WERI-Rb-1 (cell line): ENCODE results near the gene DCHS2.

Source experiments
- DNase-seq: peaks from one replicate; pipeline ENCODE4 v3.0.0-alpha.2; 2020
- H3K27ac ChIP-seq: fragments of 250-450 bp; sonication (Bioruptor Pico); 2 replicates; pipeline ENCODE4 v1.5.1; 2020; ENCODE audit warnings: mild to moderate bottlenecking, moderate library complexity
- H3K27me3 ChIP-seq: fragments of 250-450 bp; sonication (Bioruptor Pico); 2 replicates; pipeline ENCODE4 v1.5.1; 2021; ENCODE audit warnings: mild to moderate bottlenecking, low read depth, moderate library complexity; ENCODE audit not compliant: insufficient read depth, severe bottlenecking
- H3K36me3 ChIP-seq: fragments of 250-450 bp; sonication (Bioruptor Pico); 2 replicates; pipeline ENCODE4 v1.5.1; 2020; ENCODE audit warnings: mild to moderate bottlenecking, moderate library complexity
- H3K4me3 ChIP-seq: 2 replicates; pipeline ENCODE4 v1.5.1; 2011; ENCODE audit warnings: low read depth, mild to moderate bottlenecking, control low read depth, low read length
- H3K9me3 ChIP-seq: fragments of 250-450 bp; sonication (Bioruptor Pico); 2 replicates; pipeline ENCODE4 v1.5.1; 2021; ENCODE audit warnings: mild to moderate bottlenecking, moderate library complexity; ENCODE audit not compliant: severe bottlenecking
- CTCF ChIP-seq: IDR thresholded peaks from 2 replicates; pipeline ENCODE4 v1.5.1; 2011; ENCODE audit warnings: low read depth, mild to moderate bottlenecking, control low read depth, inconsistent platforms, low read length

Gene DCHS2

DNA sequence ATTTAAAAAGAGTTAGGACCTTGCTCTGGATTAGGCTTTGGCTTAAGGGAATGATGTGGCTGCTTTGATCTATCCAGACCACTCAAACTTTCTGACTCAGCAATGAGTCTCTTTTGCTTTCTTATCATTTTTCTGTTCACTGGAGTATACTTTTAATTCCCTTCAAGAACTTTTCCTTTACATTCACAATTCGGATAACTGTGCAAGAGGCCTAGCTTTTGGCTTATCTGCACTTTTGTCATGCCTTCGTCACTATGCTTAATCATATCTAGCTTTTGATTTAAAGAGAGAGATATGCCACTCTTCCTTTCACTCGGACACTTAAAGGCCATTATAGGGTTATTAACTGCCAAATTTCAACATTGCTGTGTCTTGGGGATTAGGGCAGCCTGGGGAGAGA is 147.9 kb downstream of the DCHS2 start:
- Histone ChIP-seq H3K27ac (no peak overlapping the region), H3K27me3 (peaks cover 7% of the 10 kb centered on the region), H3K4me3 (no peak overlapping the region), H3K9me3 (no peaks in the 10 kb centered on the region), H3K36me3 (no peaks in the 10 kb centered on the region)
- no peak for DNase-seq
- no peak for TF ChIP-seq CTCF

- Histone ChIP-seq H3K9me3 (no peaks in the 10 kb centered on the region), H3K27ac (no peak overlapping the region), H3K27me3 (peaks cover 8% of the 10 kb centered on the region), H3K36me3 (no peaks in the 10 kb centered on the region), H3K4me3 (no peak overlapping the region)
- TF ChIP-seq CTCF: no peak
- DNase-seq: no peak
Measured at GRCh38 chr4:154341448-154341847, 150.2 kb downstream of the DCHS2 start.

DNA sequence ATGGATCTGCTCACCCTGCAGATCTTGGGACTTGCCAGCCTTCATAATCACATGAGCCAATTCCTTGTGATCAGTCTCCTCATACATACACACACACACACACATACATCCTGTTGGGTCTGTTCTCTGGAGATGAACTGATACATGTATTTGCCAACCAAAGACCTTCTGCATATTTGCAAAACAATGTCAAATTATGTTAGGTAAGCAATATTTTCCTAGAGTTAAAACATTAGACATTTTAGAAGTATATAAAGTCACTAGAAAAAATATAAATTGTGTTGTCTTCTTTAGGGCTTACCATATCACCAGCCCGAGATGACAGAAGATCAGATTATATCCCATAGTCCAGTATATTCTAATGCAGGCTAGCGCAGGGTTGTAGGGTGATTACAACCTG is 156.0 kb downstream of the DCHS2 start:
- Histone ChIP-seq H3K36me3 (no peaks in the 10 kb centered on the region), H3K27ac (no peak overlapping the region), H3K9me3 (peaks cover 4% of the 10 kb centered on the region), H3K27me3 (peaks cover 20% of the 10 kb centered on the region), H3K4me3 (no peak overlapping the region)
- DNase-seq: no peak
- TF ChIP-seq CTCF: no peak

GRCh38 chr4:154332681-154333421 is 158.7 kb downstream of the DCHS2 start:
- peaks cover 4% of the 10 kb centered on the region for H3K9me3 ChIP-seq
- peak; percentile 35 for TF ChIP-seq CTCF
- peak overlapping the region; percentile 38 for H3K4me3 ChIP-seq
- H3K36me3 ChIP-seq: no peaks in the 10 kb centered on the region
- DNase-seq: peak; percentile 86
- H3K27ac ChIP-seq: no peak overlapping the region
- peaks cover 20% of the 10 kb centered on the region for H3K27me3 ChIP-seq

GRCh38 chr4:154329939-154330338 is 161.7 kb downstream of the DCHS2 start:
- no peak for TF ChIP-seq CTCF
- no peak for DNase-seq

More at GRCh38 chr4:154329939-154330338, 161.7 kb downstream of the DCHS2 start:
- Histone ChIP-seq H3K9me3 (peaks cover 4% of the 10 kb centered on the region), H3K27me3 (peaks cover 15% of the 10 kb centered on the region), H3K36me3 (no peaks in the 10 kb centered on the region), H3K27ac (no peak overlapping the region), H3K4me3 (no peak overlapping the region)
